PC-3 (cell line): ENCODE results near the gene RNF215. TPM values are rescaled to one million over a fixed set of nuclear protein-coding genes. Genes with fewer than 3 reads are reported as not detected.

Experiments used
- ATAC-seq: fragments of 200-7000 bp; cut with Tn5 transposase; 2 replicates; pipeline ENCODE4 v1.9.1; 2020; ENCODE audit warnings: mild to moderate bottlenecking, moderate library complexity
- BruUV-seq: library from RNA; stranded (reverse); fragments of 400-500 nt; replicated peaks from 2 replicates; lab custom pipeline; 2021; lab: Mats Ljungman, UMichigan
- CTCF ChIA-PET: fragments of 300-600 bp; sonication (Branson Sonifier 250); formaldehyde crosslinking; loops from one replicate; lab custom pipeline; 2022; ENCODE audit warnings: antibody characterized with exemption; lab: Charles Lee
- POLR2A ChIA-PET: fragments of 300-600 bp; sonication (Branson Sonifier 250); formaldehyde crosslinking; loops from one replicate; lab custom pipeline; 2022; ENCODE audit warnings: antibody characterized with exemption; ENCODE audit not compliant: unreplicated experiment; lab: Charles Lee
- DNase-seq: peaks from one replicate; pipeline ENCODE4 v3.0.0-alpha.2; 2015
- H2AFZ ChIP-seq: fragments of 300-600 bp; sonication (generic); 2 replicates; pipeline ENCODE4 v1.6.0; 2016; ENCODE audit warnings: antibody characterized with exemption, low read length
- H3F3A ChIP-seq: fragments of 300-600 bp; sonication (generic); one replicate; pipeline ENCODE4 v1.6.0; 2017; ENCODE audit warnings: antibody characterized with exemption, low read length, control low read depth, mild to moderate bottlenecking; ENCODE audit not compliant: unreplicated experiment
- H3K27ac ChIP-seq: fragments of 300-600 bp; sonication (generic); 2 replicates; pipeline ENCODE4 v1.5.1; 2016; ENCODE audit warnings: mild to moderate bottlenecking, low read length
- H3K27me3 ChIP-seq: fragments of 300-600 bp; sonication (generic); 2 replicates; pipeline ENCODE4 v1.6.1; 2016; ENCODE audit warnings: low read length, mixed read lengths
- H3K36me3 ChIP-seq: fragments of 300-600 bp; sonication (generic); 2 replicates; pipeline ENCODE4 v1.6.1; 2016; ENCODE audit warnings: low read depth, mixed run types, low read length, mixed read lengths
- H3K4me1 ChIP-seq: fragments of 300-600 bp; sonication (generic); 2 replicates; pipeline ENCODE4 v1.5.1; 2016; ENCODE audit warnings: low read length; ENCODE audit not compliant: insufficient read depth
- H3K4me2 ChIP-seq: fragments of 300-600 bp; sonication (generic); 2 replicates; pipeline ENCODE4 v1.6.0; 2016; ENCODE audit warnings: low read length
- H3K4me3 ChIP-seq: fragments of 300-600 bp; sonication (generic); 2 replicates; pipeline ENCODE4 v1.5.1; 2016; ENCODE audit warnings: mild to moderate bottlenecking, low read length, mixed read lengths
- H3K79me2 ChIP-seq: fragments of 300-600 bp; sonication (generic); 2 replicates; pipeline ENCODE4 v1.6.1; 2017; ENCODE audit warnings: low read length, mixed read lengths
- H3K9ac ChIP-seq: fragments of 300-600 bp; sonication (generic); 2 replicates; pipeline ENCODE4 v1.6.0; 2016; ENCODE audit warnings: mild to moderate bottlenecking, low read length
- H3K9me2 ChIP-seq: fragments of 300-600 bp; sonication (generic); replicated peaks from 2 replicates; pipeline ENCODE4 v1.6.1; 2016; ENCODE audit warnings: mixed run types, low read length, mixed read lengths
- H3K9me3 ChIP-seq: fragments of 300-600 bp; sonication (generic); 2 replicates; pipeline ENCODE4 v1.6.1; 2016; ENCODE audit warnings: low read length, mixed read lengths
- H4K20me1 ChIP-seq: fragments of 300-600 bp; sonication (generic); 2 replicates; pipeline ENCODE4 v1.6.1; 2016; ENCODE audit warnings: low read length, mixed read lengths
- EZH2 ChIP-seq: fragments of 300-600 bp; sonication (generic); IDR thresholded peaks from one replicate; pipeline ENCODE4 v1.6.1; 2017; ENCODE audit warnings: antibody characterized with exemption, mild to moderate bottlenecking, low read length; ENCODE audit not compliant: unreplicated experiment
- EZH2phosphoT487 ChIP-seq: fragments of 300-600 bp; sonication (generic); IDR thresholded peaks from 2 replicates; pipeline ENCODE4 v1.6.1; 2018; ENCODE audit warnings: mild to moderate bottlenecking, antibody characterized with exemption, low read length, borderline replicate concordance
- intact Hi-C: fragments of 100-400 bp; cut with micrococcal nuclease; formaldehyde crosslinking; loops from 2 replicates; pipeline ENCODE4 v1.9.0; 2023
- total RNA-seq: library from RNA; depleted of rRNA; stranded (reverse); fragments of >200 nt; gene quantifications from 2 replicates; pipeline ENCODE4 v1.2.3, GENCODE V29; 2014; rRNA removed
- TF ChIP-seq, protein P1 (sequence below): fragments of 300-600 bp; sonication (generic); conservative IDR thresholded peaks from 2 replicates; pipeline ENCODE4 v1.5.1; 2017; ENCODE audit warnings: antibody characterized with exemption, low read depth, mild to moderate bottlenecking, low read length

RNF215 gene
- total RNA-seq, 1 experiment from 2014 or later = 22.6 TPM

GRCh38 chr22:30332551-30332950, 54.7 kb downstream of the RNF215 start:
- no peaks in the 10 kb centered on the region for H4K20me1 ChIP-seq
- no peak overlapping the region for H2AFZ ChIP-seq
- no peak overlapping the region for H3K9ac ChIP-seq
- ATAC-seq = no peak
- no peak overlapping the region for H3K27ac ChIP-seq
- H3K79me2 ChIP-seq = no peaks in the 10 kb centered on the region
- peaks cover 53% of the 10 kb centered on the region for H3K36me3 ChIP-seq
- peaks cover 7% of the 10 kb centered on the region; the same call in 1 of the 2 replicates for H3K4me1 ChIP-seq
- no peaks in the 10 kb centered on the region for H3F3A ChIP-seq
- H3K4me3 ChIP-seq = no peak overlapping the region
- CTCF ChIA-PET = interaction anchor here (1.2 kb wide), 1 partner anchor 44 kb away, joined by 3 read pairs; no protein-coding TSS in a partner anchor
- DNase-seq = no peak
- POLR2A ChIA-PET = no interaction called here
- intact Hi-C loops = no loop called here
- H3K27me3 ChIP-seq = no peaks in the 10 kb centered on the region
- H3K4me2 ChIP-seq = no peak overlapping the region
- TF ChIP-seq EZH2 = no peak
- TF ChIP-seq EZH2phosphoT487 = no peak
- TF ChIP-seq, protein P1, sequence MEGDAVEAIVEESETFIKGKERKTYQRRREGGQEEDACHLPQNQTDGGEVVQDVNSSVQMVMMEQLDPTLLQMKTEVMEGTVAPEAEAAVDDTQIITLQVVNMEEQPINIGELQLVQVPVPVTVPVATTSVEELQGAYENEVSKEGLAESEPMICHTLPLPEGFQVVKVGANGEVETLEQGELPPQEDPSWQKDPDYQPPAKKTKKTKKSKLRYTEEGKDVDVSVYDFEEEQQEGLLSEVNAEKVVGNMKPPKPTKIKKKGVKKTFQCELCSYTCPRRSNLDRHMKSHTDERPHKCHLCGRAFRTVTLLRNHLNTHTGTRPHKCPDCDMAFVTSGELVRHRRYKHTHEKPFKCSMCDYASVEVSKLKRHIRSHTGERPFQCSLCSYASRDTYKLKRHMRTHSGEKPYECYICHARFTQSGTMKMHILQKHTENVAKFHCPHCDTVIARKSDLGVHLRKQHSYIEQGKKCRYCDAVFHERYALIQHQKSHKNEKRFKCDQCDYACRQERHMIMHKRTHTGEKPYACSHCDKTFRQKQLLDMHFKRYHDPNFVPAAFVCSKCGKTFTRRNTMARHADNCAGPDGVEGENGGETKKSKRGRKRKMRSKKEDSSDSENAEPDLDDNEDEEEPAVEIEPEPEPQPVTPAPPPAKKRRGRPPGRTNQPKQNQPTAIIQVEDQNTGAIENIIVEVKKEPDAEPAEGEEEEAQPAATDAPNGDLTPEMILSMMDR = no peak
- H3K9me3 ChIP-seq = no peaks in the 10 kb centered on the region
- BruUV-seq = no TSS peak
- H3K9me2 ChIP-seq = no peaks in the 10 kb centered on the region

Other genes with a start within 250 kb of the RNF215 start
- gene LIF, start 140.7 kb downstream of the RNF215 start, total RNA-seq = 64.1 and 71.6 TPM in 2 replicates
- not detected in 2 replicates for gene OSM, start 120.6 kb downstream of the RNF215 start, total RNA-seq
- 4.2 and 6.1 TPM in 2 replicates for gene CASTOR1, start 97.9 kb downstream of the RNF215 start, total RNA-seq
- gene TBC1D10A, start 60.5 kb downstream of the RNF215 start, total RNA-seq = 12.6 and 19.5 TPM in 2 replicates
- 59.2 and 69.3 TPM in 2 replicates for gene SF3A1, start 30.5 kb downstream of the RNF215 start, total RNA-seq
- gene CCDC157, start 30.4 kb downstream of the RNF215 start, total RNA-seq = 1.5 and 3.5 TPM in 2 replicates
- gene SEC14L2, start 9.6 kb upstream of the RNF215 start, total RNA-seq = 9.7 and 16.8 TPM in 2 replicates
- gene MTFP1, start 38.4 kb upstream of the RNF215 start, total RNA-seq = 59.3 and 65.7 TPM in 2 replicates
- gene SEC14L3, start 84.6 kb upstream of the RNF215 start, total RNA-seq = not detected in 2 replicates
- gene SEC14L4, start 118.3 kb upstream of the RNF215 start, total RNA-seq = 2.9 and 3.9 TPM in 2 replicates
- gene SEC14L6, start 159.3 kb upstream of the RNF215 start, total RNA-seq = not detected in 2 replicates
- not detected in 2 replicates for gene GAL3ST1, start 187.3 kb upstream of the RNF215 start, total RNA-seq
- gene PES1, start 204.5 kb upstream of the RNF215 start, total RNA-seq = 105 and 154 TPM in 2 replicates
- gene TCN2, start 219.8 kb upstream of the RNF215 start, total RNA-seq = 1.7 and 4.2 TPM in 2 replicates
- 16.8 and 18.1 TPM in 2 replicates for gene SLC35E4, start 248.4 kb upstream of the RNF215 start, total RNA-seq